Measurements from ENCODE around the gene TMX2. TPM values are rescaled to one million over a fixed set of nuclear protein-coding genes. Genes with fewer than 3 reads are reported as not detected.

Gene TMX2
- total RNA-seq, 4 donors from 2014 or later: 85.3 to 127 (median 92.4) TPM

- no peak for DNase-seq
- Histone ChIP-seq H3K4me3 (replicated peaks in 1 of 3) (no peak overlapping the region), H3K4me1 (no peaks in the 10 kb centered on the region), H3K9me3 (no peaks in the 10 kb centered on the region), H3K36me3 (no peaks in the 10 kb centered on the region), H3K27me3 (no peaks in the 10 kb centered on the region), H3K27ac (no peak overlapping the region)
- TF ChIP-seq CTCF (IDR thresholded peaks at IDR 0.05) (no peak), POLR2A (IDR thresholded peaks at IDR 0.05) (no peak)
- WGBS, 2 donors: 94 to 96% methylated on average over 7 of the region's 7 CpGs
- intact Hi-C loops (cut with DNase I): no loop called here
Measured at GRCh38 chr11:57729479-57729878, 17.1 kb downstream of the TMX2 start.

DNA sequence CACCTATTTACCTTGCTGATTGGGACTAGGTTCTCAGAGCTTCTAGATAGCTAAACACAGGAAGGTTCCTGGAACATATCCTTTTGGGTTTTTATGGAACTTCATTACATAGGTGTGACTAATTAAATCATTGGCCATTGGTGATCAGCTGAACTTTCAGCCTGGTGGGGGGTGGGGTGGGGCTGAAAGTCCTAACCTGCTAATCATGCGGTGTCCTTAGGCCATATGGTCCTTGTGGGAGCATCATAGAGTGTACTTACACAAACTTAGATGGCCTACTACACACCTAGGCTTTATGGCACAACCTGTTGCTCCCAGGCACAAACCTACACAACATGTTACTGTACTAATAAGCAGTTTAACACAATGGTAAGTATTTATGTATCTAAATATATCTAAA lies 20.3 kb downstream of the TMX2 start:
- H3K4me1 ChIP-seq: no peaks in the 10 kb centered on the region
- no peak overlapping the region for H3K27ac ChIP-seq
- H3K9me3 ChIP-seq: no peaks in the 10 kb centered on the region
- H3K36me3 ChIP-seq: peaks cover 0 to under 1% of the 10 kb centered on the region in 2 donors
- WGBS, 2 donors: 100% methylated on average over 1 of the region's 1 CpG
- no peaks in the 10 kb centered on the region for H3K27me3 ChIP-seq
- H3K4me3 ChIP-seq (replicated peaks in 1 of 3): no peak overlapping the region
- intact Hi-C loops (cut with DNase I): no loop called here
- DNase-seq: no peak
- TF ChIP-seq CTCF (IDR thresholded peaks at IDR 0.05) (no peak), POLR2A (IDR thresholded peaks at IDR 0.05) (no peak)

GRCh38 chr11:57735619-57736298 lies 23.4 kb downstream of the TMX2 start:
- TF ChIP-seq POLR2A (IDR thresholded peaks at IDR 0.05) (no peak), CTCF (IDR thresholded peaks at IDR 0.05) (no peak)
- H3K4me3 ChIP-seq (replicated peaks in 1 of 3): no peak overlapping the region
- intact Hi-C loops (cut with DNase I): no loop called here
- no peaks in the 10 kb centered on the region for H3K4me1 ChIP-seq
- peaks cover 7 to 12% of the 10 kb centered on the region in 2 donors for H3K36me3 ChIP-seq
- DNase-seq: no peak
- H3K27ac ChIP-seq: no peak overlapping the region
- no peaks in the 10 kb centered on the region for H3K9me3 ChIP-seq
- 79 to 86% methylated on average over 3 of the region's 3 CpGs for WGBS, 2 donors
- H3K27me3 ChIP-seq: no peaks in the 10 kb centered on the region

DNA sequence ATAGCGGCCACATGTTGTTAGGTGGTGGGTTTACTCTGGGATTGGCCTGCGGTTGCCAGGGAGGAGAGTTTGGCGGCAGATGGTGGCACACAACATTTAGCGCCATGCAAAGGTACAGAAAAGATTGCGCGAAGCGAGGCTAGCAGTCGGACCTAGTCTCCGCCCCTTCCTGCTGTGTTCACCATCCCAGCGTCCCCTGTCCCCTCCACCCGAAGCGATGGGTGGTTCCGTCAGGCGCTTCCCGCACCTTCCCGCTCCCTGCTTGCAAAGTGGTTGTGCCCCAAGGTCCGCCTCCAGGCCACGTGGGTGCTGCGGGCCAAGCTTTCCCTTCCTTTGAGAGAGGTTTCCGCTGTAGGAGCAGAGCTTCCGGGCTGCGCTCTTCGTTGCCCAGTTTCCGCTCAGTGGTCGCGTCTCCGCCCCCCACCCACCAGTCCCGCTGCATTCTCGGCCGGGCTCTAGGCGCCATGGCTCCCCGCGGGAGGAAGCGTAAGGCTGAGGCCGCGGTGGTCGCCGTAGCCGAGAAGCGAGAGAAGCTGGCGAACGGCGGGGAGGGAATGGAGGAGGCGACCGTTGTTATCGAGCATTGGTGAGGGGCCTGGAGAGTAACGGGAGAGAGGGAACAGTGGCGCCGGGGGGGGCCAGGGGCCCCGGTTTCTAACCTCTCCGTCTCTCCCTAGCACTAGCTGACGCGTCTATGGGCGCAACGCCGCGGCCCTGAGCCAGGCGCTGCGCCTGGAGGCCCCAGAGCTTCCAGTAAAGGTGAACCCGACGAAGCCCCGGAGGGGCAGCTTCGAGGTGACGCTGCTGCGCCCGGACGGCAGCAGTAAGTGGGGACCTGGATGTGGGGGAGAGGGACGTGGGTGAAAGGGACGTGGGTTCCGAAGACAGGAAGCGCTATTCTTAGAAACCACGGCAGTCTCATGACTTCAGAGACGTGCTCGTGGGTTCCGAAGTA lies 29.0 kb downstream of the TMX2 start, which contains the start of gene SELENOH:
SELENOH (plus strand) TSS at position 360 of the 955 bp plus-strand sequence; CDS start at position 465, 105 bp downstream.
- TF ChIP-seq POLR2A (IDR thresholded peaks at IDR 0.05) (peak in 1 of 2 donors; percentile 87), CTCF (IDR thresholded peaks at IDR 0.05) (no peak)
- 0 to 1% methylated on average over 31 to 65 of the region's 75 CpGs for WGBS, 2 donors
- peak; percentile 96 to 97 for DNase-seq
- intact Hi-C loops (cut with DNase I): no loop called here
- Histone ChIP-seq H3K9me3 (no peaks in the 10 kb centered on the region), H3K36me3 (peaks cover 23% of the 10 kb centered on the region in 2 donors), H3K27ac (peak within 1 kb of the TSS; percentile 85 to 94 (median 85)), H3K4me3 (replicated peaks in 1 of 3) (peak within 1 kb of the TSS; percentile 46 to 96 (median 94)), H3K4me1 (peaks cover 19 to 27% of the 10 kb centered on the region in 2 donors), H3K27me3 (no peaks in the 10 kb centered on the region)
